ENCODE data around the gene LYZL2. TPM values are rescaled to one million over a fixed set of nuclear protein-coding genes. Genes with fewer than 3 reads are reported as not detected.
"Not testable (repeated sequence)": the region's sequence is repeated elsewhere in the genome, so short reads cannot be mapped to it uniquely, and the experiment has no call there.

The LYZL2 gene
- not detected for polyA plus RNA-seq (ENCODE audit: insufficient read length in 10 of 10)
- long read RNA-seq, donor 1 = 0 reads
- long read RNA-seq, donor 2 = 0 reads
- long read RNA-seq, donor 3 = 0 reads
- long read RNA-seq, donor 4 = 0 reads
- long read RNA-seq, donor 5 = 0 reads
- long read RNA-seq, donor 6 = 0 reads
- long read RNA-seq, donor 7 = 0 reads
- long read RNA-seq, donor 8 = 0 reads
- long read RNA-seq, donor 9 = 0 reads

- no peak for DNase-seq
Observed at GRCh38 chr10:30629653-30630052, at the start of gene LYZL2. Gene LYZL2, minus strand, starts transcription at chr10:30629753. Its CDS starts 2,838 bp downstream, at chr10:30626915.

- DNase-seq = not testable (repeated sequence)
Observed at GRCh38 chr10:30677616-30678015, 48.1 kb upstream of the LYZL2 start.

GRCh38 chr10:30677146-30677545 is 47.6 kb upstream of the LYZL2 start:
- DNase-seq = not testable (repeated sequence)

GRCh38 chr10:30675791-30676718 is 46.5 kb upstream of the LYZL2 start:
- DNase-seq = no peak

GRCh38 chr10:30674796-30675195 is 45.2 kb upstream of the LYZL2 start:
- no peak for DNase-seq

GRCh38 chr10:30673262-30673661 is 43.7 kb upstream of the LYZL2 start:
- DNase-seq = not testable (repeated sequence)

GRCh38 chr10:30672338-30672737 is 42.8 kb upstream of the LYZL2 start:
- DNase-seq = not testable (repeated sequence)

GRCh38 chr10:30671026-30671616 is 41.6 kb upstream of the LYZL2 start:
- DNase-seq = peak; percentile 78 to 89 (median 83)

- not testable (repeated sequence) for DNase-seq
Observed at GRCh38 chr10:30667982-30668381, 38.4 kb upstream of the LYZL2 start.

GRCh38 chr10:30663403-30663802 is 33.9 kb upstream of the LYZL2 start:
- DNase-seq = not testable (repeated sequence)

- DNase-seq = no peak
Observed at GRCh38 chr10:30662814-30663213, 33.3 kb upstream of the LYZL2 start.

- not testable (repeated sequence) for DNase-seq
Observed at GRCh38 chr10:30660314-30660713, 30.8 kb upstream of the LYZL2 start.

GRCh38 chr10:30656233-30656632 is 26.7 kb upstream of the LYZL2 start:
- peak in 1 of 3 donors; percentile 58 for DNase-seq

GRCh38 chr10:30655001-30655400 is 25.4 kb upstream of the LYZL2 start:
- DNase-seq = peak; percentile 33 to 87 (median 76)

GRCh38 chr10:30651470-30652397 is 22.2 kb upstream of the LYZL2 start:
- DNase-seq = peak in 1 of 3 donors; percentile 61

GRCh38 chr10:30647089-30647488 is 17.5 kb upstream of the LYZL2 start:
- DNase-seq = no peak

GRCh38 chr10:30645340-30645827 is 15.8 kb upstream of the LYZL2 start:
- DNase-seq = peak in 2 of 3 donors; percentile 70 to 83

- not testable (repeated sequence) for DNase-seq
Observed at GRCh38 chr10:30644408-30644861, 14.9 kb upstream of the LYZL2 start.

- not testable (repeated sequence) for DNase-seq
Observed at GRCh38 chr10:30643557-30644199, 14.1 kb upstream of the LYZL2 start.

- DNase-seq = not testable (repeated sequence)
Observed at GRCh38 chr10:30642856-30643255, 13.3 kb upstream of the LYZL2 start.

All from muscle of back (tissue), 13 donors.